GM18873 (cell line): Measurements from ENCODE around the gene TOMM22.

Experiments used
- ATAC-seq: cut with Tn5 transposase; IDR thresholded peaks from one replicate; pipeline ENCODE4 v1.9.1; 2021; ENCODE audit warnings: mild to moderate bottlenecking, moderate library complexity, moderate number of reproducible peaks; ENCODE audit not compliant: unreplicated experiment, low FRiP score

TOMM22 gene

DNA sequence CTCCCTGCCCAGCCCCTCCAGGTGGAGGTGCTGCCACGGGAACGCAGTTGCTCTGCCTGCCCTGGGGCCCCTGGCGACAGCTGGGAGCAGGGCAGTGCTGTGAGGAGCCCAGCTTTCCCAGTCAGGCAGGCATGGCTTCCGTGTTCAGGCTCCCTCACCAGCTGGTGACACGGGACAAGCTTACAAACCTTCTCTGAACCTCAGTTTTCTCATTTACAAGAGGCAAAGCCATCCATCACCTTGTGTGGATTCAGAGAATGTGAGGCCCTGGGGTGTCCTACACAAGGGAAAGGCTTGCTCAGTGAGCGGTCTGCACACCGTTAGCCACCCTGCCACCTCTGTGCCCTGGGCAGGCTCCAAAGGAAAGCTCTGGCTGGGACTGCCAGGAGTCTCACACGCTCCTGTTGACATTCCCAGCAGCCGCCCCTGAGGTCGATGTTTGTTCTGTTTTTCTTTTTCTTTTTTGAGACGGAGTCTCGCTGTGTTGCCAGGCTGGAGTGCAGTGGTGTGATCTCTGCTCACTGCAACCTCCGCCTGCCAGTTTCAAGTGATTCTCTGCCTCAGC is 50.6 kb downstream of the TOMM22 start:
- no peak for ATAC-seq

DNA sequence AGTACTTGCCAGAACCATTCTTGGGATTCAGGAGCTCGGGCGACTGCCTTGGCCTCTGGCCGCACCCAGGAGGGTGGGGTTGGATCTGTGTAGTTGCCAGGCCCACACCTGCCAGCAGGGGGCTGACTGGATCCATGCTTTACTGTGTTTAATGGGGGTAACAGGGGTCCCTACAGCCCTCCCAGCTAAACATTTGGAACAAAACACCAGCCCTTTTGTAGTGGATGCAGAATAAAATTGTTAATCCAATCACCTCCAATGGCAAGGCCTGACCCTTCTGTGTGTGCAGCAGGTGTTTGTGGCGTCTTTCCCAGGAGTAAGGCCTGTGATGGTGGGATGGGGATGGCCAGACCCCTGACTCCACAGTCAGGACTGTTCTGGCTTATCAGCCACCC is 51.6 kb downstream of the TOMM22 start:
- ATAC-seq: no peak

DNA sequence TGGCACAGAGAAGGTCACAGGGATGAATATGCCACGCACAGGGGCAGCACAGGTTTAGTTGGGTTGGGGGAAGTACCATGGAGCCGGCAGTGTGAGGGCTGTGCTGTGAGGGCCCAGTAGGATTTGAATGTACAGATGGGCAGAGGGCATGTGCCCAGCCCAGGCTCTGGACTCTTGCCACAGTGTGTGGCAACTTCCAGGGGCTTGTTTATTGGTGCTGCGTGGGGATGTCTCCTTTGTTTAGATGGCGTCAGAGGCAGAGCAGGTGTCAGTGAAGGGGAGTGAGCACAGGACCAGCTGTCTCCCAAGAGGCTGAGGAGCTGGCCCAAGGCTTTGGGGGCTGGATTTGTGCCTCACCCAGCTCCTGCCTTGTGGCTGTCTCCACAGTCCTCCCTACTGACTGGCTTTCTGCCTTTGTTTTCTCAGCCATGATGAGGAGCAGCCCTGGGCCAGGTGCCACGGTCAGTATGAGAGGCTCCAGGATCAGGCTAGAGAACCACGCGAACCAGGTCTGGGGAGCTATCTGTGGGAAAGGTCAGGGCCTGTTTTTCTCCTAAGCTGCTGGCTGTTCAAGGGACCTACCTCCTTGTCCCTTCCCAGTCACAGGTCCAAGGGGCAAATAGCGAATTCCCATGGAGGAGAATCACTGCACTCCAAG is 52.1 kb downstream of the TOMM22 start:
- no peak for ATAC-seq

DNA sequence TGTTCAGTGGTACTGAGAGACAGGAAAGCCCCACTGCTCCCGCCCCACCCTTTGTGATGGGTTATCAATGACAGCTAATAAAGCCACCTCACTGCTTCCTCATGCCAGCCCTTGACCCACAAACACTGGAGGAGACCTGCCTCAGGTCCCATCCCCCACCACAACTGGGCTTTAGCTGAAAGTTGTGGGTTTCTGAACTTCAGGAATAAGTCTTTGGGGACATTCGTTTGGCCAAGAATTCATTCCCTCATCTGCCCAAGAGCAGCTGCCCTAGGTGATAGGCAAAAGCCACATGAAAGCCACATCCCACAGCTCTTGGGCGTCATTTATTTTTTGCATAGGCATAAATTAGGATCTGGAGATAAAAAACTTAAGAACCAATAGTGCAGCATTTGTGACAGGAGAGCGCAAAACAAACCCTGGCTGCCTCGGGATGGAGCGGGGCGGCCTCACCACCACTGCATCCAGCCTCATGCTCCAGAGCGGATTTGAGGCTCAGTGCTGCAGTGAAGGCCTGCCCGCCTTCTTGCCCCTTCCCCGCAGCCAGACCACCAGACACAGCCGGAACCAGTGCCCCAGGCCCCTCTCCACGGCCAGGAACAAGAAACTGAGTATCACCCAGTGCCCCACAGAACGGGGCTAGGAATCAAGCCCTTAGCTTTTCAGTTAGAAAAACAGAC is 52.8 kb downstream of the TOMM22 start:
- ATAC-seq: no peak
